Measurements from ENCODE around the gene ADPGK. TPM values are rescaled to one million over a fixed set of nuclear protein-coding genes. Genes with fewer than 3 reads are reported as not detected.

Gene ADPGK
- total and polyA plus RNA-seq, 2 donors (not counting 1 experiment from before 2014, with no cell fraction given), result 128 to 174 TPM

DNA sequence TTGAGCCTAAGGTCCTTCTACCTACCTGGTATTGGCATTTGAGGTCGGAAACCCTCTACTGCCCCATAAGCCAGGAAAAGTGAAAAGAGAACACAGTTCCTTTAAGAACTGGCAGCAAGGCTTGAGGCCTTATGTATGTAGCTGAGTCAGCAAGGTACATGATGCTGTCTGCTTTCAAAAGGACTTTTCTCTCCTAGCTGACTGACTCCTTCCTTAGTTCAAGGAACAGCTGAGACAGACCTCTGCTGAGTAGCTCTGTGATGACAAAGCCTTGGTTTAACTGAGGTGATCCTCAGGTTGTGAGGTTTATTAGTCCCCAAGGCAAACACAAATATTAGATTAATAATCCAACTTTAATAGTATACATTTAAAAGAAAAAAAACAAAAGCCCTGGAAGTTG is 45.8 kb downstream of the ADPGK start:
- Histone ChIP-seq H2AFZ (ENCODE audit: insufficient read depth, low read depth, low read length, poor library complexity, severe bottlenecking) (no peak overlapping the region), H3K27me3 (replicated peaks in 1 of 4; ENCODE audit: control extremely low read depth in 1 of 4, control insufficient read depth in 3 of 4, insufficient read depth in 4 of 4, low read length in 3 of 4) (no peaks in the 10 kb centered on the region), H3K4me3 (ENCODE audit: control extremely low read depth in 1 of 5, extremely low read depth in 1 of 5, insufficient read depth in 1 of 5, low read depth in 2 of 5, low read length in 4 of 5) (no peak overlapping the region), H3K36me3 (replicated peaks in 1 of 2; ENCODE audit: control extremely low read depth in 1 of 2, control insufficient read depth in 1 of 2, extremely low read depth in 1 of 2, insufficient read depth in 2 of 2, low read length in 1 of 2) (peaks cover 13 to 40% of the 10 kb centered on the region in 2 experiments), H3K79me2 (ENCODE audit: control insufficient read depth, insufficient read depth, low read length) (no peaks in the 10 kb centered on the region), H3K4me2 (replicated peaks; ENCODE audit: low read depth, low read length, poor library complexity, severe bottlenecking) (no peak overlapping the region), H3K9me3 (ENCODE audit: control extremely low read depth in 1 of 3, control insufficient read depth in 2 of 3, insufficient read depth in 1 of 3, low read length in 2 of 3) (no peaks in the 10 kb centered on the region), H3K9ac (ENCODE audit: low read length) (no peak overlapping the region), H3K4me1 (ENCODE audit: control insufficient read depth in 2 of 2, insufficient read depth in 2 of 2, low read length in 2 of 2) (peaks cover 0 to 11% of the 10 kb centered on the region in 2 donors), H3K27ac (ENCODE audit: low read length in 2 of 2) (no peak overlapping the region), H4K20me1 (ENCODE audit: control insufficient read depth, insufficient read depth, low read length, poor library complexity, severe bottlenecking) (no peaks in the 10 kb centered on the region)
- CTCF ChIA-PET, result no interaction called here
- no peaks in the 10 kb centered on the region for H3K9me3 Mint-ChIP-seq (ENCODE audit: insufficient read depth)
- POLR2A ChIA-PET, result no interaction called here
- intact Hi-C loops (cut with micrococcal nuclease), result no loop called here
- DNase-seq, result no peak
- H3K27me3 Mint-ChIP-seq, result no peaks in the 10 kb centered on the region
- H3K4me3 Mint-ChIP-seq, result no peak overlapping the region
- WGBS (ENCODE audit: insufficient coverage), result 100% methylated on average over 1 of the region's 1 CpG
- ATAC-seq (ENCODE audit: low read depth), result no peak
- peaks cover 20% of the 10 kb centered on the region for H3K4me1 Mint-ChIP-seq
- H3K27ac Mint-ChIP-seq, result no peak overlapping the region
- TF ChIP-seq EZH2 (IDR thresholded peaks at IDR 0.05; ENCODE audit: borderline replicate concordance, insufficient read depth, low read depth, low read length, poor library complexity, severe bottlenecking), result no peak
- TF ChIP-seq, protein P1, sequence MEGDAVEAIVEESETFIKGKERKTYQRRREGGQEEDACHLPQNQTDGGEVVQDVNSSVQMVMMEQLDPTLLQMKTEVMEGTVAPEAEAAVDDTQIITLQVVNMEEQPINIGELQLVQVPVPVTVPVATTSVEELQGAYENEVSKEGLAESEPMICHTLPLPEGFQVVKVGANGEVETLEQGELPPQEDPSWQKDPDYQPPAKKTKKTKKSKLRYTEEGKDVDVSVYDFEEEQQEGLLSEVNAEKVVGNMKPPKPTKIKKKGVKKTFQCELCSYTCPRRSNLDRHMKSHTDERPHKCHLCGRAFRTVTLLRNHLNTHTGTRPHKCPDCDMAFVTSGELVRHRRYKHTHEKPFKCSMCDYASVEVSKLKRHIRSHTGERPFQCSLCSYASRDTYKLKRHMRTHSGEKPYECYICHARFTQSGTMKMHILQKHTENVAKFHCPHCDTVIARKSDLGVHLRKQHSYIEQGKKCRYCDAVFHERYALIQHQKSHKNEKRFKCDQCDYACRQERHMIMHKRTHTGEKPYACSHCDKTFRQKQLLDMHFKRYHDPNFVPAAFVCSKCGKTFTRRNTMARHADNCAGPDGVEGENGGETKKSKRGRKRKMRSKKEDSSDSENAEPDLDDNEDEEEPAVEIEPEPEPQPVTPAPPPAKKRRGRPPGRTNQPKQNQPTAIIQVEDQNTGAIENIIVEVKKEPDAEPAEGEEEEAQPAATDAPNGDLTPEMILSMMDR (IDR thresholded peaks at IDR 0.05), result no peak

DNA sequence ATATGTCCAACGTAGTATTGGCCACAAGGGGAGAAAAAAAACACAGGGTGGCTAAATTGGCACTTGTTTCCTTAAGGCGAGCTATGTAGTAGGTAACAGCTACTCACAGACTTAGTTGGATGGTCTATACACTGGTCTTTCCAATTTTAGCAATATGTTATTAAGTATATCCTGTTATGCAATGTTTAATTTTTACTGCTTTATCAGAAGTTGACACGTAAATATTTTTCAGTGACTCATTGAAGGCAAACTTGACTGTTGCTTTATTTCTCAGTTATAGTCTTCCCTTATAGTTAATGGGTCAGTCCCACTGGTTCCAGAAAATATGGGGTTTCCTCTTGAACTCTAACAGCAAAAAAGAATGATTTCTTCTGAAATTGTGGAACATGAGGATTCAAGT is 46.5 kb downstream of the ADPGK start:
- H3K27me3 ChIP-seq (replicated peaks in 1 of 4; ENCODE audit: control extremely low read depth in 1 of 4, control insufficient read depth in 3 of 4, insufficient read depth in 4 of 4, low read length in 3 of 4), result no peaks in the 10 kb centered on the region
- no peaks in the 10 kb centered on the region for H3K27me3 Mint-ChIP-seq
- ChIA-PET POLR2A (no interaction called here), CTCF (interaction anchor here (1.5 kb wide), 1 partner anchor 18 kb away, joined by 4 read pairs; no protein-coding TSS in a partner anchor)
- TF ChIP-seq, protein P1 (IDR thresholded peaks at IDR 0.05), result no peak
- TF ChIP-seq EZH2 (IDR thresholded peaks at IDR 0.05; ENCODE audit: borderline replicate concordance, insufficient read depth, low read depth, low read length, poor library complexity, severe bottlenecking), result no peak
- ATAC-seq (ENCODE audit: low read depth) (no peak), DNase-seq (no peak)
- H3K27ac ChIP-seq (ENCODE audit: low read length in 2 of 2), result no peak overlapping the region
- H3K36me3 ChIP-seq (replicated peaks in 1 of 2; ENCODE audit: control extremely low read depth in 1 of 2, control insufficient read depth in 1 of 2, extremely low read depth in 1 of 2, insufficient read depth in 2 of 2, low read length in 1 of 2), result peaks cover 15 to 40% of the 10 kb centered on the region in 2 experiments
- H3K27ac Mint-ChIP-seq, result no peak overlapping the region
- intact Hi-C loops (cut with micrococcal nuclease), result no loop called here
- H3K4me1 ChIP-seq (ENCODE audit: control insufficient read depth in 2 of 2, insufficient read depth in 2 of 2, low read length in 2 of 2), result peaks cover 0 to 11% of the 10 kb centered on the region in 2 donors
- H3K79me2 ChIP-seq (ENCODE audit: control insufficient read depth, insufficient read depth, low read length), result no peaks in the 10 kb centered on the region
- no peak overlapping the region for H2AFZ ChIP-seq (ENCODE audit: insufficient read depth, low read depth, low read length, poor library complexity, severe bottlenecking)
- H3K9me3 ChIP-seq (ENCODE audit: control extremely low read depth in 1 of 3, control insufficient read depth in 2 of 3, insufficient read depth in 1 of 3, low read length in 2 of 3), result no peaks in the 10 kb centered on the region
- H3K4me3 Mint-ChIP-seq, result no peak overlapping the region
- H4K20me1 ChIP-seq (ENCODE audit: control insufficient read depth, insufficient read depth, low read length, poor library complexity, severe bottlenecking), result no peaks in the 10 kb centered on the region
- H3K4me3 ChIP-seq (ENCODE audit: control extremely low read depth in 1 of 5, extremely low read depth in 1 of 5, insufficient read depth in 1 of 5, low read depth in 2 of 5, low read length in 4 of 5), result no peak overlapping the region
- no peaks in the 10 kb centered on the region for H3K9me3 Mint-ChIP-seq (ENCODE audit: insufficient read depth)
- no CpG with 5 or more reads among the region's 3 CpGs for WGBS (ENCODE audit: insufficient coverage)
- H3K4me2 ChIP-seq (replicated peaks; ENCODE audit: low read depth, low read length, poor library complexity, severe bottlenecking), result no peak overlapping the region
- peaks cover 20% of the 10 kb centered on the region for H3K4me1 Mint-ChIP-seq
- H3K9ac ChIP-seq (ENCODE audit: low read length), result no peak overlapping the region
